Measurements from ENCODE around the gene RPS6KA2.
"Not testable (repeated sequence)": the region's sequence is repeated elsewhere in the genome, so short reads cannot be mapped to it uniquely, and the experiment has no call there.

RPS6KA2 gene

GRCh38 chr6:166541366-166541765 is 85.7 kb downstream of the RPS6KA2 start:
- H3K4me3 ChIP-seq (ENCODE audit: low read depth, low read length), result no peak overlapping the region
- no peak overlapping the region for H3K27ac ChIP-seq (ENCODE audit: low read depth, low read length)
- peak overlapping the region; percentile 13 for H2AK5ac ChIP-seq (ENCODE audit: low read length)
- WGBS (ENCODE audit: extremely low coverage, insufficient coverage, insufficient read length), result no CpG with 5 or more reads among the region's 12 CpGs
- no peaks in the 10 kb centered on the region for H3K9me3 ChIP-seq (ENCODE audit: insufficient read depth, low read depth, low read length)
- H2BK120ac ChIP-seq (ENCODE audit: insufficient read depth, low read length, poor library complexity), result peak overlapping the region; percentile 23
- no peak overlapping the region for H2AFZ ChIP-seq (ENCODE audit: insufficient read depth, low read length, poor library complexity)
- H3K18ac ChIP-seq (ENCODE audit: low read length), result peak overlapping the region; percentile 49
- H3K4me2 ChIP-seq (ENCODE audit: low read length), result no peak overlapping the region
- H3K9ac ChIP-seq (ENCODE audit: low read length), result no peak overlapping the region
- DNase-seq, result no peak
- no peak overlapping the region for H4K12ac ChIP-seq (ENCODE audit: low read depth, low read length)
- no peak overlapping the region for H4K8ac ChIP-seq (ENCODE audit: low read depth, low read length)
- no peak overlapping the region for H3K23ac ChIP-seq (ENCODE audit: low read length)
- H3K27me3 ChIP-seq (ENCODE audit: insufficient read depth, low read length), result no peaks in the 10 kb centered on the region
- H3K4ac ChIP-seq (ENCODE audit: low read depth, low read length), result no peak overlapping the region
- H3K14ac ChIP-seq (ENCODE audit: low read length), result peak overlapping the region; percentile 39
- H3K79me2 ChIP-seq (ENCODE audit: control insufficient read depth, insufficient read depth, low read length, poor library complexity), result peaks cover 1% of the 10 kb centered on the region
- peak overlapping the region; percentile 37 for H4K91ac ChIP-seq (ENCODE audit: low read depth, low read length)
- peak overlapping the region; percentile 19 for H2BK12ac ChIP-seq (ENCODE audit: low read length)
- no peaks in the 10 kb centered on the region for H3K36me3 ChIP-seq (ENCODE audit: control insufficient read depth in 1 of 2, insufficient read depth in 2 of 2, low read length in 2 of 2)
- peaks cover 14% of the 10 kb centered on the region for H3K79me1 ChIP-seq (ENCODE audit: low read length)
- H3K4me1 ChIP-seq (ENCODE audit: control insufficient read depth in 1 of 2, insufficient read depth in 2 of 2, low read length in 2 of 2), result peaks cover 19 to 21% of the 10 kb centered on the region in 2 experiments
- H2BK5ac ChIP-seq (ENCODE audit: low read depth, low read length, poor library complexity), result no peak overlapping the region

- H3K4me3 ChIP-seq (ENCODE audit: low read depth, low read length), result no peak overlapping the region
- H3K9me3 ChIP-seq (ENCODE audit: insufficient read depth, low read depth, low read length), result no peaks in the 10 kb centered on the region
- no peaks in the 10 kb centered on the region for H3K27me3 ChIP-seq (ENCODE audit: insufficient read depth, low read length)
- H2AK5ac ChIP-seq (ENCODE audit: low read length), result no peak overlapping the region
- H3K4me1 ChIP-seq (ENCODE audit: control insufficient read depth in 1 of 2, insufficient read depth in 2 of 2, low read length in 2 of 2), result peaks cover 19 to 21% of the 10 kb centered on the region in 2 experiments
- peaks cover 14% of the 10 kb centered on the region for H3K79me1 ChIP-seq (ENCODE audit: low read length)
- no peak overlapping the region for H3K4me2 ChIP-seq (ENCODE audit: low read length)
- no peak overlapping the region for H4K12ac ChIP-seq (ENCODE audit: low read depth, low read length)
- no peak overlapping the region for H2BK5ac ChIP-seq (ENCODE audit: low read depth, low read length, poor library complexity)
- no peak for DNase-seq
- no peak overlapping the region for H4K8ac ChIP-seq (ENCODE audit: low read depth, low read length)
- H3K27ac ChIP-seq (ENCODE audit: low read depth, low read length), result no peak overlapping the region
- H3K9ac ChIP-seq (ENCODE audit: low read length), result no peak overlapping the region
- peaks cover 1% of the 10 kb centered on the region for H3K79me2 ChIP-seq (ENCODE audit: control insufficient read depth, insufficient read depth, low read length, poor library complexity)
- peak overlapping the region; percentile 5 for H3K18ac ChIP-seq (ENCODE audit: low read length)
- H2AFZ ChIP-seq (ENCODE audit: insufficient read depth, low read length, poor library complexity), result no peak overlapping the region
- peaks cover 3% of the 10 kb centered on the region in 2 experiments for H3K36me3 ChIP-seq (ENCODE audit: control insufficient read depth in 1 of 2, insufficient read depth in 2 of 2, low read length in 2 of 2)
- H3K14ac ChIP-seq (ENCODE audit: low read length), result peak overlapping the region; percentile 39
- peak overlapping the region; percentile 22 for H4K91ac ChIP-seq (ENCODE audit: low read depth, low read length)
- peak overlapping the region; percentile 23 for H2BK120ac ChIP-seq (ENCODE audit: insufficient read depth, low read length, poor library complexity)
- H2BK12ac ChIP-seq (ENCODE audit: low read length), result peak overlapping the region; percentile 19
- H3K4ac ChIP-seq (ENCODE audit: low read depth, low read length), result no peak overlapping the region
- no peak overlapping the region for H3K23ac ChIP-seq (ENCODE audit: low read length)
- no CpG with 5 or more reads among the region's 18 CpGs for WGBS (ENCODE audit: extremely low coverage, insufficient coverage, insufficient read length)
Observed at GRCh38 chr6:166540631-166541331, 86.3 kb downstream of the RPS6KA2 start.

GRCh38 chr6:166539543-166539942 is 87.5 kb downstream of the RPS6KA2 start:
- H3K79me1 ChIP-seq (ENCODE audit: low read length), result peaks cover 13% of the 10 kb centered on the region
- no CpG with 5 or more reads among the region's 4 CpGs for WGBS (ENCODE audit: extremely low coverage, insufficient coverage, insufficient read length)
- H2BK5ac ChIP-seq (ENCODE audit: low read depth, low read length, poor library complexity), result no peak overlapping the region
- H3K27ac ChIP-seq (ENCODE audit: low read depth, low read length), result no peak overlapping the region
- H3K18ac ChIP-seq (ENCODE audit: low read length), result no peak overlapping the region
- H2BK120ac ChIP-seq (ENCODE audit: insufficient read depth, low read length, poor library complexity), result no peak overlapping the region
- H3K4ac ChIP-seq (ENCODE audit: low read depth, low read length), result no peak overlapping the region
- H3K23ac ChIP-seq (ENCODE audit: low read length), result no peak overlapping the region
- no peak overlapping the region for H2AFZ ChIP-seq (ENCODE audit: insufficient read depth, low read length, poor library complexity)
- DNase-seq, result no peak
- H3K4me3 ChIP-seq (ENCODE audit: low read depth, low read length), result no peak overlapping the region
- no peaks in the 10 kb centered on the region for H3K9me3 ChIP-seq (ENCODE audit: insufficient read depth, low read depth, low read length)
- no peak overlapping the region for H4K91ac ChIP-seq (ENCODE audit: low read depth, low read length)
- no peak overlapping the region for H2BK12ac ChIP-seq (ENCODE audit: low read length)
- H3K9ac ChIP-seq (ENCODE audit: low read length), result no peak overlapping the region
- H3K4me2 ChIP-seq (ENCODE audit: low read length), result no peak overlapping the region
- no peaks in the 10 kb centered on the region for H3K27me3 ChIP-seq (ENCODE audit: insufficient read depth, low read length)
- H4K12ac ChIP-seq (ENCODE audit: low read depth, low read length), result no peak overlapping the region
- H3K79me2 ChIP-seq (ENCODE audit: control insufficient read depth, insufficient read depth, low read length, poor library complexity), result peaks cover 1% of the 10 kb centered on the region
- peaks cover 7 to 10% of the 10 kb centered on the region in 2 experiments for H3K36me3 ChIP-seq (ENCODE audit: control insufficient read depth in 1 of 2, insufficient read depth in 2 of 2, low read length in 2 of 2)
- H4K8ac ChIP-seq (ENCODE audit: low read depth, low read length), result no peak overlapping the region
- no peak overlapping the region for H2AK5ac ChIP-seq (ENCODE audit: low read length)
- peaks cover 17 to 19% of the 10 kb centered on the region in 2 experiments for H3K4me1 ChIP-seq (ENCODE audit: control insufficient read depth in 1 of 2, insufficient read depth in 2 of 2, low read length in 2 of 2)
- H3K14ac ChIP-seq (ENCODE audit: low read length), result no peak overlapping the region

- not testable (repeated sequence) for H2AK5ac ChIP-seq (ENCODE audit: low read length)
- WGBS (ENCODE audit: extremely low coverage, insufficient coverage, insufficient read length), result no CpG with 5 or more reads among the region's 9 CpGs
Observed at GRCh38 chr6:166539011-166539385, 88.1 kb downstream of the RPS6KA2 start.

More at GRCh38 chr6:166539011-166539385, 88.1 kb downstream of the RPS6KA2 start:
- not testable (repeated sequence) for H4K12ac ChIP-seq (ENCODE audit: low read depth, low read length); H3K9ac ChIP-seq (ENCODE audit: low read length); H3K23ac ChIP-seq (ENCODE audit: low read length); H4K8ac ChIP-seq (ENCODE audit: low read depth, low read length); H3K4me3 ChIP-seq (ENCODE audit: low read depth, low read length); H3K79me2 ChIP-seq (ENCODE audit: control insufficient read depth, insufficient read depth, low read length, poor library complexity); H2BK120ac ChIP-seq (ENCODE audit: insufficient read depth, low read length, poor library complexity); H3K18ac ChIP-seq (ENCODE audit: low read length); H2BK12ac ChIP-seq (ENCODE audit: low read length); H3K14ac ChIP-seq (ENCODE audit: low read length); H3K4me2 ChIP-seq (ENCODE audit: low read length); H3K27ac ChIP-seq (ENCODE audit: low read depth, low read length); H2AFZ ChIP-seq (ENCODE audit: insufficient read depth, low read length, poor library complexity); H2BK5ac ChIP-seq (ENCODE audit: low read depth, low read length, poor library complexity); H3K79me1 ChIP-seq (ENCODE audit: low read length); H3K27me3 ChIP-seq (ENCODE audit: insufficient read depth, low read length); DNase-seq; H4K91ac ChIP-seq (ENCODE audit: low read depth, low read length); H3K9me3 ChIP-seq (ENCODE audit: insufficient read depth, low read depth, low read length); H3K4ac ChIP-seq (ENCODE audit: low read depth, low read length)
- Histone ChIP-seq H3K4me1 (ENCODE audit: control insufficient read depth in 1 of 2, insufficient read depth in 2 of 2, low read length in 2 of 2) (peaks cover 15 to 16% of the 10 kb centered on the region in 2 experiments), H3K36me3 (ENCODE audit: control insufficient read depth in 1 of 2, insufficient read depth in 2 of 2, low read length in 2 of 2) (peaks cover 7 to 10% of the 10 kb centered on the region in 2 experiments)
